K562 (cell line): ENCODE measurements around the gene MRPL44. TPM values are rescaled to one million over a fixed set of nuclear protein-coding genes. Genes with fewer than 3 reads are reported as not detected.

Source experiments
- ATAC-seq: fragments of 200-7000 bp; cut with Tn5 transposase; 3 replicates; pipeline ENCODE4 v1.9.1; 2020; ENCODE audit warnings: moderate library complexity
- BruUV-seq: library from RNA; stranded (reverse); fragments of 400-500 nt; replicated peaks from 2 replicates; lab custom pipeline; 2021; lab: Mats Ljungman, UMichigan
- CTCF ChIA-PET: fragments of 300-600 bp; formaldehyde crosslinking; extraction: SDS; loops from one replicate; lab custom pipeline; 2021; ENCODE audit warnings: low intra/inter-chr PET ratio; lab: Yijun Ruan, JAX
- POLR2A ChIA-PET: fragments of 300-600, 350-650 bp; sonication (Branson Sonifier 250); formaldehyde crosslinking; extraction: SDS; loops from one replicate; lab custom pipeline; 2021; ENCODE audit warnings: antibody characterized with exemption, inconsistent platforms; lab: Yijun Ruan, JAX
- DNase-seq, 4 experiments: peaks; one replicate each; pipeline versions ENCODE4 v3.0.0 to v3.0.0-alpha.2; 2011 to 2018; ENCODE audit warnings: low spot score in 3 of 4, mixed read lengths in 3 of 4; ENCODE audit errors: extremely low read depth in 1 of 4
- FAIRE-seq: peaks from 2 replicates; lab custom pipeline; 2011; peaks lifted over from hg19 to GRCh38; lab: Jason Lieb, UNC
- H2AFZ ChIP-seq: 2 replicates; pipeline ENCODE4 v1.6.0; 2011; ENCODE audit warnings: low read depth, low read length, control low read depth, inconsistent platforms
- H3K27ac ChIP-seq: fragments of 200-600 bp; 3 replicates; pipeline ENCODE4 v1.8.0; 2011; ENCODE audit warnings: low read depth, mild to moderate bottlenecking, control low read depth, inconsistent platforms, low read length, moderate library complexity, mixed read lengths; ENCODE audit errors: extremely low read depth
- H3K27me3 ChIP-seq, 2 experiments: fragments of 300-600 bp in 1 of 2; 2 replicates in 1 of 2; 3 replicates in 1 of 2; pipeline versions ENCODE4 v1.6.0 to v1.8.0; 2011; ENCODE audit warnings: inconsistent platforms in 2 of 2, low read length in 2 of 2, mild to moderate bottlenecking in 1 of 2, mixed read lengths in 1 of 2, moderate library complexity in 1 of 2; ENCODE audit not compliant: control insufficient read depth in 2 of 2, insufficient read depth in 2 of 2
- H3K36me3 ChIP-seq: fragments of 300-600 bp; 3 replicates; pipeline ENCODE4 v1.8.0; 2011; ENCODE audit warnings: mild to moderate bottlenecking, low read length, inconsistent platforms; ENCODE audit not compliant: control insufficient read depth, insufficient read depth
- H3K4me1 ChIP-seq, 2 experiments: fragments of 200-600 bp in 1 of 2; replicated peaks in 1 of 2; 2 replicates in 1 of 2; 3 replicates in 1 of 2; pipeline versions ENCODE4 v1.5.1 to v1.8.0; 2011; ENCODE audit warnings: inconsistent platforms in 2 of 2, low read length in 2 of 2, mild to moderate bottlenecking in 1 of 2, mixed read lengths in 1 of 2, moderate library complexity in 1 of 2; ENCODE audit not compliant: control insufficient read depth in 2 of 2, insufficient read depth in 2 of 2
- H3K4me2 ChIP-seq: 2 replicates; pipeline ENCODE4 v1.6.1; 2011; ENCODE audit warnings: low read length, control low read depth, inconsistent platforms, mixed read lengths; ENCODE audit not compliant: insufficient read depth
- H3K4me3 ChIP-seq: fragments of 200-600 bp; sonication (generic), shearing (Covaris generic); 2 replicates; pipeline ENCODE4 v1.5.1; 2016; ENCODE audit warnings: control low read depth, inconsistent platforms
- H3K79me2 ChIP-seq: fragments of 200-600 bp; 3 replicates; pipeline ENCODE4 v1.8.0; 2011; ENCODE audit warnings: low read length, inconsistent platforms; ENCODE audit not compliant: control insufficient read depth, insufficient read depth
- H3K9ac ChIP-seq, 2 experiments: 2 replicates each; pipeline versions ENCODE4 v1.6.0 to v1.6.1; 2011; ENCODE audit warnings: low read depth in 2 of 2, low read length in 2 of 2, control low read depth in 1 of 2, inconsistent platforms in 1 of 2, mild to moderate bottlenecking in 1 of 2, mixed read lengths in 1 of 2; ENCODE audit not compliant: insufficient read depth in 1 of 2
- H3K9me1 ChIP-seq: one replicate; pipeline ENCODE4 v1.6.0; 2011; ENCODE audit warnings: inconsistent platforms, mild to moderate bottlenecking, low read length, moderate library complexity; ENCODE audit not compliant: control insufficient read depth, insufficient read depth
- H3K9me3 ChIP-seq: replicated peaks from 2 replicates; pipeline ENCODE4 v1.5.1; 2011; ENCODE audit warnings: low read depth, low read length, inconsistent platforms; ENCODE audit not compliant: control insufficient read depth, insufficient read depth
- H4K20me1 ChIP-seq: replicated peaks from 2 replicates; pipeline ENCODE4 v1.6.1; 2011; ENCODE audit warnings: low read length, inconsistent platforms, mixed read lengths; ENCODE audit not compliant: control insufficient read depth, insufficient read depth
- BHLHE40 ChIP-seq: IDR thresholded peaks from 2 replicates; pipeline ENCODE4 v1.6.1; 2011; ENCODE audit warnings: low read length, improper control_type of control experiment
- BRD9 ChIP-seq: fragments of 450-650 bp; IDR thresholded peaks from 2 replicates; pipeline ENCODE4 v1.6.1; 2018; ENCODE audit warnings: low read depth; ENCODE audit not compliant: partially characterized antibody
- PHF8 ChIP-seq: fragments of 200-600 bp; sonication (generic); IDR thresholded peaks from 2 replicates; pipeline ENCODE4 v1.6.1; 2012; ENCODE audit warnings: mixed run types, mild to moderate bottlenecking, inconsistent platforms, low read length, moderate library complexity, borderline replicate concordance
- PRMT5 ChIP-seq: sonication (generic); formaldehyde crosslinking; IDR thresholded peaks from 2 replicates; pipeline ENCODE4 v1.5.0; 2020; ENCODE audit warnings: missing genetic modification reagents
- WHSC1 ChIP-seq: IDR thresholded peaks from one replicate; pipeline ENCODE4 v1.6.1; 2012; ENCODE audit warnings: low read length, control low read depth, inconsistent platforms
- ZNF551 ChIP-seq: fragments of 250-450 bp; sonication (Bioruptor Pico); IDR thresholded peaks from 2 replicates; pipeline ENCODE4 v1.5.0; 2021; ENCODE audit warnings: mild to moderate bottlenecking, moderate library complexity
- ZNF830 ChIP-seq: fragments of 250-450 bp; sonication (Bioruptor Pico); IDR thresholded peaks from 2 replicates; pipeline ENCODE4 v1.5.0; 2021; ENCODE audit warnings: mild to moderate bottlenecking
- WGBS: fragments of 100-300 bp; shearing (Covaris generic); methylation state at CpG from one replicate; pipeline ENCODE4 v1.1.6; 2016; ENCODE audit warnings: low coverage, mixed read lengths; ENCODE audit not compliant: insufficient coverage; ENCODE audit errors: missing lambda C conversion rate; 5-methylcytosine and 5-hydroxymethylcytosine counted together
- in situ Hi-C: fragments of 300-500 bp; cut with MboI; formaldehyde crosslinking; loops from 4 replicates; pipeline ENCODE4 v1.15.0; 2018; ENCODE audit warnings: inconsistent platforms, mixed read lengths
- intact Hi-C: fragments of 100-400 bp; cut with micrococcal nuclease; formaldehyde crosslinking; loops from 2 replicates; pipeline ENCODE4 v1.14.2; 2022
- polyA plus RNA-seq, 8 experiments: library from polyadenylated mRNA; depleted of rRNA in 4 of 8; stranded (reverse) in 5 of 8; unstranded in 3 of 8; fragments of >200 nt; fragmentation: Nextera tagmentation in 2 of 8; fragmentation: Illumina TruSeq in 1 of 8; extraction: Ambion mirVana in 2 of 8; extraction: Trizol in 1 of 8; gene quantifications; 2 replicates each; pipeline versions ENCODE4 v1.2.1 to v1.2.3, GENCODE V29; 2011 to 2014; ENCODE audit warnings: inconsistent platforms in 1 of 8, missing spikeins in 1 of 8
- total RNA-seq, 7 experiments: library from RNA; depleted of rRNA in 6 of 7; stranded (reverse); fragments of >200 nt in 6 of 7; fragmentation: Illumina TruSeq in 2 of 7; extraction: Trizol in 2 of 7; gene quantifications; 2 replicates each; pipeline versions ENCODE4 v1.2.1 to v1.2.3, GENCODE V29; 2011 to 2021; ENCODE audit warnings: low replicate concordance in 1 of 7
- TF ChIP-seq, protein P1 (sequence below): IDR thresholded peaks from 2 replicates; pipeline ENCODE4 v1.6.1; 2011; ENCODE audit warnings: borderline replicate concordance, low read depth, mild to moderate bottlenecking, moderate library complexity, low read length; ENCODE audit not compliant: insufficient read depth, poor library complexity, severe bottlenecking
- TF ChIP-seq, protein P2 (sequence below): sonication (generic); formaldehyde crosslinking; IDR thresholded peaks from 2 replicates; pipeline ENCODE4 v1.8.0; 2022; ENCODE audit warnings: mild to moderate bottlenecking, missing genetic modification reagents
- TF ChIP-seq, protein P3 (sequence below), 2 experiments: fragments of 250-450 bp in 1 of 2; fragments of 450-650 bp in 1 of 2; sonication (Bioruptor Pico) in 1 of 2; IDR thresholded peaks; 2 replicates each; pipeline versions ENCODE4 v1.6.1 to v1.8.0; 2016 to 2021; ENCODE audit warnings: mild to moderate bottlenecking in 2 of 2, moderate library complexity in 2 of 2, missing compliant biosample characterization in 1 of 2, missing genetic modification characterization in 1 of 2

Gene MRPL44
- total and polyA plus RNA-seq, 9 of the 15 experiments (the other 6 are each of a cell fraction or from before 2014, with no cell fraction given), result 10.4 to 26.0 (median 20.2) TPM

DNA sequence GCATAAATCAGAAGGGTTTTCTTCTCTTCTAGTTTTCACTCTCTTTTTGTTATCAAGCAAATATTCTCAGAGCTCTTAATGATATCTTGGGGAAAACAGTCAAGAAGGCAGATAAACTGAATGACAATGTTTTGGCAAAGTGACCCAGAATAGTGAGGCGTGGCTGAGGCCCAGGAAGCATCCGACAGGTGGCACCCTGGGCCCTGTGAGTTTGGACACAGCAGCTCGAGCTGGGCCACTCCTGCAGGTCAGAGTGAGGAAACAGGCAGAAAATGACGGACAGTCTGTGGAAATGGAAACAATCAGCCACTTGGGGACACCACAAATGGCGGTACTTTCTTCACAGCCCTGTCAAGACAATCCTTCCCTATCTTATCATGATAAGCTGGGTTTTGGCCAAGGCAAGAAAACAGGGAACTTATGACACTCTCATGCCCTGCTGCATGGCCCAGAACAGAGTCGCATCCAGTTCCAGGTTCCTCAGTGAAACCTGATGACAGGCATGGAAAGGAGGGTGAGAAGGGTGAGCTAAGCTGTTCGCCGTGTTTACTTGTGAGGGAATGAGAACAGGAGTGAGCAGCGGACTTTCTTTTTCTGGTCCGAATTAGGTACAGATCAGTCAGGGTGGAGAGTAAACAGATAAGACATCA is 32.1 kb downstream of the MRPL44 start (continued):
- no peak for TF ChIP-seq ZNF551 (CRISPR knock-in tag)
- TF ChIP-seq, protein P1, sequence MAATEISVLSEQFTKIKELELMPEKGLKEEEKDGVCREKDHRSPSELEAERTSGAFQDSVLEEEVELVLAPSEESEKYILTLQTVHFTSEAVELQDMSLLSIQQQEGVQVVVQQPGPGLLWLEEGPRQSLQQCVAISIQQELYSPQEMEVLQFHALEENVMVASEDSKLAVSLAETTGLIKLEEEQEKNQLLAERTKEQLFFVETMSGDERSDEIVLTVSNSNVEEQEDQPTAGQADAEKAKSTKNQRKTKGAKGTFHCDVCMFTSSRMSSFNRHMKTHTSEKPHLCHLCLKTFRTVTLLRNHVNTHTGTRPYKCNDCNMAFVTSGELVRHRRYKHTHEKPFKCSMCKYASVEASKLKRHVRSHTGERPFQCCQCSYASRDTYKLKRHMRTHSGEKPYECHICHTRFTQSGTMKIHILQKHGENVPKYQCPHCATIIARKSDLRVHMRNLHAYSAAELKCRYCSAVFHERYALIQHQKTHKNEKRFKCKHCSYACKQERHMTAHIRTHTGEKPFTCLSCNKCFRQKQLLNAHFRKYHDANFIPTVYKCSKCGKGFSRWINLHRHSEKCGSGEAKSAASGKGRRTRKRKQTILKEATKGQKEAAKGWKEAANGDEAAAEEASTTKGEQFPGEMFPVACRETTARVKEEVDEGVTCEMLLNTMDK, result peak; percentile 48
- no peak for TF ChIP-seq PRMT5 (CRISPR knock-in tag)
- TF ChIP-seq ZNF830 (CRISPR knock-in tag), result no peak

DNA sequence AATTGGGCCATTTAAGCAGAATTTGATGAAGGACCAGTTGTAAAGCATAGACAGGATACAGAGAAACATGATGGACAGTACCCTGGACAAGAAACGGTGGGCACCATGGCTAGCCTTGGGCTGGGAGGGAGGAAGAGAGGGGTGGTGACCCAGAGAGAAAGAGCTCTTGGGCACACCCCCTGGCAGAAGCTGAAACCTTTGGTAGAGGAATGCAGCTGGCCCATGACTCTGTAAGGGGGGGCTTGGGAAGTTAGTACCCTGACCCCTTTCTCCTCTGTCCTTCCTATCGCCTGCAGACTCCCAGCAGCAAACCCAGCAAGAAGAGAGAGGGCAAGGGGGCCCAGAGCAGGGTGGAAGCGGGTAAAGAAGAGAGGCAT is 32.6 kb downstream of the MRPL44 start:
- intact Hi-C loops, result loop anchor here (1.0 to 10.0 kb wide), 4 partner anchors 72 to 662 kb away; no protein-coding TSS in a partner anchor
- no TSS peak for BruUV-seq
- Histone ChIP-seq H3K27me3 (peaks cover 11 to 23% of the 10 kb centered on the region in 2 experiments; a peak in 4 of 5 replicates), H3K79me2 (no peaks in the 10 kb centered on the region), H3K4me1 (peaks cover 0 to 1% of the 10 kb centered on the region in 2 experiments; a peak in 1 of 5 replicates), H3K36me3 (no peaks in the 10 kb centered on the region), H3K4me3 (no peak overlapping the region), H4K20me1 (no peaks in the 10 kb centered on the region), H3K9ac (no peak overlapping the region), H3K9me1 (no peaks in the 10 kb centered on the region), H3K27ac (no peak overlapping the region), H3K9me3 (no peaks in the 10 kb centered on the region), H3K4me2 (no peak overlapping the region), H2AFZ (no peak overlapping the region)
- CTCF ChIA-PET, result interaction anchor here (0.7 to 1.2 kb wide), 2 partner anchors 20 to 295 kb away, joined by 3 read pairs; no protein-coding TSS in a partner anchor
- ATAC-seq (no peak), DNase-seq (no peak), FAIRE-seq (no peak)
- POLR2A ChIA-PET, result interaction anchor here (0.6 to 1.2 kb wide), 2 partner anchors 20 to 267 kb away, joined by 3 to 4 read pairs; no protein-coding TSS in a partner anchor
- whole genome bisulfite sequencing, result 13% methylated on average over 1 of the region's 3 CpGs
- TF ChIP-seq BRD9 (no peak), BHLHE40 (no peak), WHSC1 (no peak), PHF8 (no peak)
- TF ChIP-seq, protein P2, sequence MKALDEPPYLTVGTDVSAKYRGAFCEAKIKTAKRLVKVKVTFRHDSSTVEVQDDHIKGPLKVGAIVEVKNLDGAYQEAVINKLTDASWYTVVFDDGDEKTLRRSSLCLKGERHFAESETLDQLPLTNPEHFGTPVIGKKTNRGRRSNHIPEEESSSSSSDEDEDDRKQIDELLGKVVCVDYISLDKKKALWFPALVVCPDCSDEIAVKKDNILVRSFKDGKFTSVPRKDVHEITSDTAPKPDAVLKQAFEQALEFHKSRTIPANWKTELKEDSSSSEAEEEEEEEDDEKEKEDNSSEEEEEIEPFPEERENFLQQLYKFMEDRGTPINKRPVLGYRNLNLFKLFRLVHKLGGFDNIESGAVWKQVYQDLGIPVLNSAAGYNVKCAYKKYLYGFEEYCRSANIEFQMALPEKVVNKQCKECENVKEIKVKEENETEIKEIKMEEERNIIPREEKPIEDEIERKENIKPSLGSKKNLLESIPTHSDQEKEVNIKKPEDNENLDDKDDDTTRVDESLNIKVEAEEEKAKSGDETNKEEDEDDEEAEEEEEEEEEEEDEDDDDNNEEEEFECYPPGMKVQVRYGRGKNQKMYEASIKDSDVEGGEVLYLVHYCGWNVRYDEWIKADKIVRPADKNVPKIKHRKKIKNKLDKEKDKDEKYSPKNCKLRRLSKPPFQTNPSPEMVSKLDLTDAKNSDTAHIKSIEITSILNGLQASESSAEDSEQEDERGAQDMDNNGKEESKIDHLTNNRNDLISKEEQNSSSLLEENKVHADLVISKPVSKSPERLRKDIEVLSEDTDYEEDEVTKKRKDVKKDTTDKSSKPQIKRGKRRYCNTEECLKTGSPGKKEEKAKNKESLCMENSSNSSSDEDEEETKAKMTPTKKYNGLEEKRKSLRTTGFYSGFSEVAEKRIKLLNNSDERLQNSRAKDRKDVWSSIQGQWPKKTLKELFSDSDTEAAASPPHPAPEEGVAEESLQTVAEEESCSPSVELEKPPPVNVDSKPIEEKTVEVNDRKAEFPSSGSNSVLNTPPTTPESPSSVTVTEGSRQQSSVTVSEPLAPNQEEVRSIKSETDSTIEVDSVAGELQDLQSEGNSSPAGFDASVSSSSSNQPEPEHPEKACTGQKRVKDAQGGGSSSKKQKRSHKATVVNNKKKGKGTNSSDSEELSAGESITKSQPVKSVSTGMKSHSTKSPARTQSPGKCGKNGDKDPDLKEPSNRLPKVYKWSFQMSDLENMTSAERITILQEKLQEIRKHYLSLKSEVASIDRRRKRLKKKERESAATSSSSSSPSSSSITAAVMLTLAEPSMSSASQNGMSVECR (CRISPR knock-in tag), result no peak
- TF ChIP-seq, protein P3, sequence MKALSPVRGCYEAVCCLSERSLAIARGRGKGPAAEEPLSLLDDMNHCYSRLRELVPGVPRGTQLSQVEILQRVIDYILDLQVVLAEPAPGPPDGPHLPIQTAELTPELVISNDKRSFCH (CRISPR knock-in tag; IDR thresholded peaks at IDR 0.05), result no peak
- TF ChIP-seq, protein P3 (tag; IDR thresholded peaks at IDR 0.05), result no peak
- in situ Hi-C loops, result loop anchor here (10.0 kb wide), 1 partner anchor 295 kb away; no protein-coding TSS in a partner anchor
